ENCODE results near the gene CAPSL.

Gene CAPSL

DNA sequence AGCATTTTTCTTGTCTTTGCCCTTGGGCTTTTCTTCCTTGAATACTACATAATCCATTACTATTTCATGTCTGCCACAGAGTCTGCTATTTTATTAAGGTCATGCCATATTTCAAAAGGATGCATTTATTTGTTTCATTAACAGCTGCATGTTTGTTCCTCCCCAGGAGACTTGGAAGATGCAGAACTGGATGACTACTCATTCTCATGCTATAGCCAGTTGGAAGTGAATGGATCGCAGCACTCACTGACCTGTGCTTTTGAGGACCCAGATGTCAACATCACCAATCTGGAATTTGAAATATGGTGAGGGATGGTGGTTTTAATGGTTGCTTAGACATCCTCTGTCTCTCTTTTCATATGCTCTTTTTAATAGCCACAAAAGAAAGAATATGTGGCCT is 77.7 kb downstream of the CAPSL start:
- no peak for ATAC-seq
- TF ChIP-seq OSR1 (CRISPR knock-in tag; IDR thresholded peaks at IDR 0.05): no peak
- TF ChIP-seq ZFP30 (CRISPR knock-in tag; IDR thresholded peaks at IDR 0.05): no peak
- TF ChIP-seq ARNTL (CRISPR knock-in tag; IDR thresholded peaks at IDR 0.05; ENCODE audit: borderline replicate concordance, low read depth): no peak
- no peak for TF ChIP-seq ZC3H10 (CRISPR knock-in tag; IDR thresholded peaks at IDR 0.05)
- TF ChIP-seq RARB (CRISPR knock-in tag; IDR thresholded peaks at IDR 0.05): no peak
- TF ChIP-seq, protein P1, sequence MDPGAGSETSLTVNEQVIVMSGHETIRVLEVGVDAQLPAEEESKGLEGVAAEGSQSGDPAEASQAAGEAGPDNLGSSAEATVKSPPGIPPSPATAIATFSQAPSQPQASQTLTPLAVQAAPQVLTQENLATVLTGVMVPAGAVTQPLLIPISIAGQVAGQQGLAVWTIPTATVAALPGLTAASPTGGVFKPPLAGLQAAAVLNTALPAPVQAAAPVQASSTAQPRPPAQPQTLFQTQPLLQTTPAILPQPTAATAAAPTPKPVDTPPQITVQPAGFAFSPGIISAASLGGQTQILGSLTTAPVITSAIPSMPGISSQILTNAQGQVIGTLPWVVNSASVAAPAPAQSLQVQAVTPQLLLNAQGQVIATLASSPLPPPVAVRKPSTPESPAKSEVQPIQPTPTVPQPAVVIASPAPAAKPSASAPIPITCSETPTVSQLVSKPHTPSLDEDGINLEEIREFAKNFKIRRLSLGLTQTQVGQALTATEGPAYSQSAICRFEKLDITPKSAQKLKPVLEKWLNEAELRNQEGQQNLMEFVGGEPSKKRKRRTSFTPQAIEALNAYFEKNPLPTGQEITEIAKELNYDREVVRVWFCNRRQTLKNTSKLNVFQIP (CRISPR knock-in tag; IDR thresholded peaks at IDR 0.05; ENCODE audit: borderline replicate concordance, low read depth): no peak
- no peak for TF ChIP-seq SNAI2 (CRISPR knock-in tag; IDR thresholded peaks at IDR 0.05)

- TF ChIP-seq ZFP3 (CRISPR knock-in tag; IDR thresholded peaks at IDR 0.05) (no peak), CSDC2 (CRISPR knock-in tag; IDR thresholded peaks at IDR 0.05) (no peak), CSRNP3 (CRISPR knock-in tag; IDR thresholded peaks at IDR 0.05) (no peak), TCF4 (CRISPR knock-in tag; IDR thresholded peaks at IDR 0.05; ENCODE audit: borderline replicate concordance) (no peak), ISL1 (CRISPR knock-in tag; IDR thresholded peaks at IDR 0.05) (no peak), ARNTL (CRISPR knock-in tag; IDR thresholded peaks at IDR 0.05; ENCODE audit: borderline replicate concordance, low read depth) (no peak), ZNF8 (CRISPR knock-in tag; IDR thresholded peaks at IDR 0.05) (no peak), RARB (CRISPR knock-in tag; IDR thresholded peaks at IDR 0.05) (no peak), SNAI2 (CRISPR knock-in tag; IDR thresholded peaks at IDR 0.05) (no peak), ESRRG (CRISPR knock-in tag; IDR thresholded peaks at IDR 0.05) (no peak), OSR1 (CRISPR knock-in tag; IDR thresholded peaks at IDR 0.05) (no peak), ZNF70 (CRISPR knock-in tag; IDR thresholded peaks at IDR 0.05) (no peak), TOX (CRISPR knock-in tag; IDR thresholded peaks at IDR 0.05; ENCODE audit: borderline replicate concordance) (no peak), BACH2 (CRISPR knock-in tag; IDR thresholded peaks at IDR 0.05; ENCODE audit: borderline replicate concordance) (no peak), ZNF565 (CRISPR knock-in tag; conservative IDR thresholded peaks at IDR 0.05; ENCODE audit: low read depth) (no peak)
- TF ChIP-seq, protein P1 (CRISPR knock-in tag; IDR thresholded peaks at IDR 0.05; ENCODE audit: borderline replicate concordance, low read depth): no peak
- TF ChIP-seq, protein P2, sequence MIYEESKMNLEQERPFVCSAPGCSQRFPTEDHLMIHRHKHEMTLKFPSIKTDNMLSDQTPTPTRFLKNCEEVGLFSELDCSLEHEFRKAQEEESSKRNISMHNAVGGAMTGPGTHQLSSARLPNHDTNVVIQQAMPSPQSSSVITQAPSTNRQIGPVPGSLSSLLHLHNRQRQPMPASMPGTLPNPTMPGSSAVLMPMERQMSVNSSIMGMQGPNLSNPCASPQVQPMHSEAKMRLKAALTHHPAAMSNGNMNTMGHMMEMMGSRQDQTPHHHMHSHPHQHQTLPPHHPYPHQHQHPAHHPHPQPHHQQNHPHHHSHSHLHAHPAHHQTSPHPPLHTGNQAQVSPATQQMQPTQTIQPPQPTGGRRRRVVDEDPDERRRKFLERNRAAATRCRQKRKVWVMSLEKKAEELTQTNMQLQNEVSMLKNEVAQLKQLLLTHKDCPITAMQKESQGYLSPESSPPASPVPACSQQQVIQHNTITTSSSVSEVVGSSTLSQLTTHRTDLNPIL (CRISPR knock-in tag; IDR thresholded peaks at IDR 0.05; ENCODE audit: low read depth): no peak
- TF ChIP-seq, protein P3, sequence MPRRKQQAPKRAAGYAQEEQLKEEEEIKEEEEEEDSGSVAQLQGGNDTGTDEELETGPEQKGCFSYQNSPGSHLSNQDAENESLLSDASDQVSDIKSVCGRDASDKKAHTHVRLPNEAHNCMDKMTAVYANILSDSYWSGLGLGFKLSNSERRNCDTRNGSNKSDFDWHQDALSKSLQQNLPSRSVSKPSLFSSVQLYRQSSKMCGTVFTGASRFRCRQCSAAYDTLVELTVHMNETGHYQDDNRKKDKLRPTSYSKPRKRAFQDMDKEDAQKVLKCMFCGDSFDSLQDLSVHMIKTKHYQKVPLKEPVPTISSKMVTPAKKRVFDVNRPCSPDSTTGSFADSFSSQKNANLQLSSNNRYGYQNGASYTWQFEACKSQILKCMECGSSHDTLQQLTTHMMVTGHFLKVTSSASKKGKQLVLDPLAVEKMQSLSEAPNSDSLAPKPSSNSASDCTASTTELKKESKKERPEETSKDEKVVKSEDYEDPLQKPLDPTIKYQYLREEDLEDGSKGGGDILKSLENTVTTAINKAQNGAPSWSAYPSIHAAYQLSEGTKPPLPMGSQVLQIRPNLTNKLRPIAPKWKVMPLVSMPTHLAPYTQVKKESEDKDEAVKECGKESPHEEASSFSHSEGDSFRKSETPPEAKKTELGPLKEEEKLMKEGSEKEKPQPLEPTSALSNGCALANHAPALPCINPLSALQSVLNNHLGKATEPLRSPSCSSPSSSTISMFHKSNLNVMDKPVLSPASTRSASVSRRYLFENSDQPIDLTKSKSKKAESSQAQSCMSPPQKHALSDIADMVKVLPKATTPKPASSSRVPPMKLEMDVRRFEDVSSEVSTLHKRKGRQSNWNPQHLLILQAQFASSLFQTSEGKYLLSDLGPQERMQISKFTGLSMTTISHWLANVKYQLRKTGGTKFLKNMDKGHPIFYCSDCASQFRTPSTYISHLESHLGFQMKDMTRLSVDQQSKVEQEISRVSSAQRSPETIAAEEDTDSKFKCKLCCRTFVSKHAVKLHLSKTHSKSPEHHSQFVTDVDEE (CRISPR knock-in tag; IDR thresholded peaks at IDR 0.05): no peak
- peak; percentile 29 for ATAC-seq
Measured at GRCh38 chr5:35859101-35859661, 79.2 kb downstream of the CAPSL start.

GRCh38 chr5:35857606-35858205 is 80.7 kb downstream of the CAPSL start:
- peak; percentile 62 for ATAC-seq
- TF ChIP-seq ISL1 (CRISPR knock-in tag; IDR thresholded peaks at IDR 0.05) (peak; percentile 60), OSR1 (CRISPR knock-in tag; IDR thresholded peaks at IDR 0.05) (no peak), ESRRG (CRISPR knock-in tag; IDR thresholded peaks at IDR 0.05) (no peak), ZFP30 (CRISPR knock-in tag; IDR thresholded peaks at IDR 0.05) (no peak), TOX (CRISPR knock-in tag; IDR thresholded peaks at IDR 0.05; ENCODE audit: borderline replicate concordance) (peak; percentile 42; the same call in 1 of the 2 replicates), ZC3H10 (CRISPR knock-in tag; IDR thresholded peaks at IDR 0.05) (peak; percentile 50; the same call in 1 of the 2 replicates)
- TF ChIP-seq, protein P1 (CRISPR knock-in tag; IDR thresholded peaks at IDR 0.05; ENCODE audit: borderline replicate concordance, low read depth): peak; percentile 16; the same call in 1 of the 2 replicates
- TF ChIP-seq, protein P3 (CRISPR knock-in tag; IDR thresholded peaks at IDR 0.05): no peak

All from SK-N-SH treated with all-trans-retinoic acid at 6 μM for 48 hours (cell line).